ENCODE data around the gene SCN4B.

- TF ChIP-seq POLR2AphosphoS5 (IDR thresholded peaks at IDR 0.05) (no peak), EP300 (IDR thresholded peaks at IDR 0.05) (no peak), CTCF (IDR thresholded peaks at IDR 0.05) (no peak)
These were observed 62.0 kb downstream of the SCN4B start for GRCh38 chr11:118090545-118091162.

Measured in stomach (tissue), 4 donors.